Naive thymus-derived CD4-positive, alpha-beta T cell (primary cell): ENCODE measurements around the gene YJEFN3. TPM values are rescaled to one million over a fixed set of nuclear protein-coding genes. Genes with fewer than 3 reads are reported as not detected.
A peak's percentile ranks its signal among the peaks of the same experiment; 100 is the strongest.

Experiments
- ATAC-seq: fragments of 150-1000 bp; cut with Tn5 transposase; 2 replicates; pipeline ENCODE4 v1.10.0; 2021; ENCODE audit warnings: mild to moderate bottlenecking, moderate library complexity
- CTCF ChIA-PET: fragments of 350-600 bp; sonication (Branson Sonifier 250); formaldehyde crosslinking; loops from one replicate; lab custom pipeline; 2021; ENCODE audit warnings: antibody characterized with exemption; lab: Charles Lee
- POLR2A ChIA-PET: fragments of 350-600 bp; sonication (Branson Sonifier 250); formaldehyde crosslinking; loops from one replicate; lab custom pipeline; 2021; ENCODE audit warnings: antibody characterized with exemption, inconsistent platforms; lab: Charles Lee
- DNase-seq, 9 donors: peaks; one replicate each; pipeline versions ENCODE4 v3.0.0 to v3.0.0-alpha.2; 2020 to 2022; ENCODE audit warnings: mixed read lengths in 1 of 9
- H3K27ac ChIP-seq: one replicate; pipeline ENCODE4 v1.7.0; 2013; ENCODE audit warnings: mild to moderate bottlenecking, low read depth, low read length, moderate library complexity
- H3K27me3 ChIP-seq, 2 donors: one replicate each; pipeline ENCODE4 v1.7.0; 2013; ENCODE audit warnings: low read length in 2 of 2, mild to moderate bottlenecking in 2 of 2, moderate library complexity in 2 of 2; ENCODE audit not compliant: control insufficient read depth in 2 of 2, insufficient read depth in 2 of 2
- H3K36me3 ChIP-seq, 3 experiments: 1 replicate in 2 of 3; 2 replicates in 1 of 3; pipeline ENCODE4 v1.7.0; 2013; ENCODE audit warnings: low read length in 3 of 3, mild to moderate bottlenecking in 3 of 3, moderate library complexity in 1 of 3; ENCODE audit not compliant: insufficient read depth in 3 of 3, control insufficient read depth in 2 of 3
- H3K4me1 ChIP-seq, 2 donors: one replicate each; pipeline ENCODE4 v1.7.0; 2013; ENCODE audit warnings: low read length in 2 of 2, mild to moderate bottlenecking in 2 of 2, moderate library complexity in 1 of 2; ENCODE audit not compliant: control insufficient read depth in 2 of 2, insufficient read depth in 2 of 2
- H3K4me3 ChIP-seq: 2 replicates; pipeline ENCODE4 v1.7.0; 2013; ENCODE audit warnings: mild to moderate bottlenecking, low read length
- H3K9me3 ChIP-seq, 3 experiments: 1 replicate in 2 of 3; 2 replicates in 1 of 3; pipeline ENCODE4 v1.7.0; 2013; ENCODE audit warnings: low read length in 3 of 3; ENCODE audit not compliant: control insufficient read depth in 2 of 3
- H3K27ac Mint-ChIP-seq, 9 donors: one replicate each; pipeline ENCODE4 v1.8.0; 2020 to 2022; ENCODE audit warnings: mixed read lengths in 9 of 9, mild to moderate bottlenecking in 8 of 9, moderate library complexity in 5 of 9, inconsistent platforms in 2 of 9
- H3K27me3 Mint-ChIP-seq, 5 donors: one replicate each; pipeline ENCODE4 v1.8.0; 2021 to 2022; ENCODE audit warnings: mixed read lengths in 5 of 5, mild to moderate bottlenecking in 1 of 5
- H3K36me3 Mint-ChIP-seq, 5 donors: one replicate each; pipeline ENCODE4 v1.8.0; 2020 to 2022; ENCODE audit warnings: mixed read lengths in 5 of 5, mild to moderate bottlenecking in 3 of 5, inconsistent platforms in 1 of 5
- H3K4me1 Mint-ChIP-seq, 7 donors: one replicate each; pipeline ENCODE4 v1.8.0; 2020 to 2022; ENCODE audit warnings: mixed read lengths in 7 of 7, mild to moderate bottlenecking in 3 of 7, inconsistent platforms in 1 of 7
- H3K4me3 Mint-ChIP-seq, 10 donors: one replicate each; pipeline ENCODE4 v1.8.0; 2020 to 2022; ENCODE audit warnings: mild to moderate bottlenecking in 10 of 10, mixed read lengths in 10 of 10, moderate library complexity in 6 of 10, inconsistent platforms in 2 of 10
- H3K9me3 Mint-ChIP-seq, 11 donors: one replicate each; pipeline ENCODE4 v1.8.0; 2020 to 2022; ENCODE audit warnings: mixed read lengths in 11 of 11, mild to moderate bottlenecking in 4 of 11, inconsistent platforms in 1 of 11, moderate library complexity in 1 of 11
- intact Hi-C, 2 donors: fragments of 100-400 bp; cut with micrococcal nuclease; formaldehyde crosslinking; loops; one replicate each; pipeline ENCODE4 v1.15.1; 2023
- polyA plus RNA-seq, 2 donors: library from polyadenylated mRNA; unstranded; fragments of 300-500 nt; fragmentation: Illumina TruSeq; gene quantifications; one replicate each; pipeline ENCODE4 v1.2.3, GENCODE V29; 2021
- total RNA-seq, 6 experiments: library from RNA in 5 of 6; stranded (reverse) in 5 of 6; gene quantifications; 1 replicate in 5 of 6; 2 replicates in 1 of 6; pipeline ENCODE4 v1.2.3 and lab custom pipeline; 2021 to 2026

Gene YJEFN3
- total and polyA plus RNA-seq, 7 experiments from 2014 or later, result 0.68 to 18.2 (median 9.2) TPM; not detected in 1

DNA sequence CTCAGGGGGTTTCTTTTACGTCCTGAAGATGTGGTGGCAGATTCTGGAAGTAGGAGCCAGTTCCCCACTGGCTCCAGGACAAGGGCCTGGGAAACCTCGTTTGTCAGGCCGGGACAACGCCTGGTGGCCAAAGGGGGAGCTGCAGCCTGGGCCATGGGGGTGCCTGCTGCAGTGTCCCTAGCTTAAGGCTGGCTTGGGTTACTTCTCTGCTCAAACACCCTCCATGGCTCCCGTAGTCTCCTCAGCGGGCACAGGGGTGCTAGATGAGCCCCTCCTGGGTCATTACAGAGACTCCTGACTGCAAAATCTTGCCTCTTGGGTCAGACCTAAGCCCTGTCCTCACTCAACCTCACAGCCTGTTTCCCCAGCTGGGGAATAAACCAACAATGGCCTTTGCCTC is 24.1 kb downstream of the YJEFN3 start:
- no peak overlapping the region for H3K4me3 Mint-ChIP-seq
- Histone ChIP-seq H3K36me3 (no peaks in the 10 kb centered on the region), H3K27me3 (no peaks in the 10 kb centered on the region), H3K27ac (no peak overlapping the region), H3K4me3 (no peak overlapping the region), H3K4me1 (no peaks in the 10 kb centered on the region), H3K9me3 (no peaks in the 10 kb centered on the region)
- intact Hi-C loops, result loop anchor here in 1 of 2 donors (5.0 kb wide), 1 partner anchor 45 kb away; no protein-coding TSS in a partner anchor
- no peaks in the 10 kb centered on the region for H3K9me3 Mint-ChIP-seq
- CTCF ChIA-PET, result interaction anchor here (0.8 to 4.0 kb wide), 5 partner anchors 21 to 92 kb away, joined by 3 to 24 read pairs (median 5); no protein-coding TSS in a partner anchor
- H3K4me1 Mint-ChIP-seq, result peaks cover 0 to 8% (median 3%) of the 10 kb centered on the region in 7 donors
- DNase-seq, result no peak
- POLR2A ChIA-PET, result interaction anchor here (1.7 to 1.9 kb wide), 2 partner anchors 46 to 74 kb away, joined by 4 to 5 read pairs; no protein-coding TSS in a partner anchor
- H3K27ac Mint-ChIP-seq, result no peak overlapping the region
- H3K27me3 Mint-ChIP-seq, result no peaks in the 10 kb centered on the region
- peak; percentile 48 for ATAC-seq
- peaks cover 0 to 1% (median 0%) of the 10 kb centered on the region in 5 donors for H3K36me3 Mint-ChIP-seq

- H3K9me3 ChIP-seq, result no peaks in the 10 kb centered on the region
- Mint-ChIP-seq H3K4me3 (no peak overlapping the region), H3K27ac (no peak overlapping the region), H3K36me3 (peaks cover 0 to 6% (median 0%) of the 10 kb centered on the region in 5 donors), H3K27me3 (no peaks in the 10 kb centered on the region), H3K4me1 (peaks cover 2 to 9% (median 6%) of the 10 kb centered on the region in 7 donors), H3K9me3 (no peaks in the 10 kb centered on the region)
- H3K27me3 ChIP-seq, result no peaks in the 10 kb centered on the region
- DNase-seq, result no peak
- intact Hi-C loops, result loop anchor here (2.0 to 5.0 kb wide), 3 partner anchors 21 to 89 kb away; partner anchors contain the start of gene GMIP (in 1 of the 2)
- CTCF ChIA-PET, result interaction anchor here (0.6 to 4.0 kb wide), 8 partner anchors 15 to 66 kb away, joined by 3 to 24 read pairs (median 4); partner anchors contain the start of gene PBX4
- no peaks in the 10 kb centered on the region for H3K4me1 ChIP-seq
- no peak overlapping the region for H3K4me3 ChIP-seq
- no peaks in the 10 kb centered on the region for H3K36me3 ChIP-seq
- POLR2A ChIA-PET, result interaction anchor here (0.7 to 1.9 kb wide), 5 partner anchors 22 to 115 kb away, joined by 3 to 11 read pairs (median 5); partner anchors contain the start of genes LPAR2 and ZNF101
- ATAC-seq, result no peak
- H3K27ac ChIP-seq, result no peak overlapping the region
Measured at GRCh38 chr19:19553670-19554069, 25.0 kb downstream of the YJEFN3 start.

DNA sequence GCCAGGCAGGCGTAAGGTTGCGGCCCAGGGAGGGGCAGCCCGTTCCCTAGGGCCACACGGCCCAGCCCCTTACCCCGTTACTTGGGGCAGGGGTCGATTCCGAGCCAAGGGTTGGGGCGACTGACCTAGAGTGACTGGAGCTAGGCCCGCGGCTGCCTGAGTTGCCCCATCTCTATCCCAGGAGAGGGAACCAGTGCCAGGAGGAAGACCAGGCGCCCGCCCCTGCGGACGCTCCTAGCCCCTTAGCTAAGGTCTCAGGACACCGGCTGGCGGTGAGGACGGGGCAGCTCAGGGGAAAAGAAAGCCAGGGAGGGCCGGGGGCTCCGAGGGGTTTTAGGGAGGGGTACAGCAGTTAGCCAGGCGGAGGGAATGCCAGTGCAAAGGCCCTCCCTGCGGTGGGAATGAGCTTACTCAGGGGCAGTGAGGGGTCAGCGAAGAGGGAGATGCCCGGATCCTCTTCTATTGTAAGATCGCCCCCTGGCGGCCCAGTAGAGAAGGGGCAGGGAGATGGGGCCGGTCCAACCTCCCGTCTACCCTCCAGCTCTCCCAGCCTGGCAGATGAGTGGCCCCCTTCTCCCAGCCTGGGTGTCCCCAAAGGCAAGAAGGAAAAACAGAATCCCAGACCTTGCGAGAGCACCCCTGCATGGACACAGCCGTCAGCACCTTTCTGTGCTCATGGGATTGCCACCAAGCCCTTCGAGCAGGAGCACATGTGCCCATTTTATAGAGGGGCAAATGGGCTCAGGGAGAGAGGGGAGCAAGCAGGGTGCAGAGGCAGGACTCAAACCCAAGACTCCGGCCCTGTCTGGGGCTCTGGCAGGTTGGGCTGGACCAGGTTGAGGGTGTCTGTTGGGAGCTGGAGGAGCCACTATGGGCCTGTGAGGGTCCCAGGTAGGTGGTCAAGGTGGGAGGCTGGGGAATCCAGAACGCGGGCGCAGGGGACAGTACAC is 25.6 kb downstream of the YJEFN3 start:
- H3K27ac ChIP-seq, result no peak overlapping the region

DNA sequence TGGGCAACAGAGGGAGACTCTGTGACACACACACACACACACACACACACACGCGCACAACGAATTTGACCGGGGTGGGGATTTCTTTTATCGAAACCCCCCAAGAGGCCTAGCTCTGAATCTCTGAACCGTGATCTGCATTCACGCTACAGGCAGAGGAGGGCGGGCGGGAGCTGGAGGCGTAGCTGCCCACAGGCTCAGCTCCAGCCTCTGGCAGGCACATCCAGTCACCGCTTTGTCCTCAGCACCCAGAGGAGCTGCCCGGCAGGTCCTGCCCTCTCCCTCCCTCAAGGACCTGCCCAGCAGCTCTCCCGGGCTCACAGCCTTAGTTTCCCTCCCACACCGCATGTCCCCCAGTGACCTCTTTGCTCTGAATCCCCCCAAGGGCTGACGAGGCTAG is 29.3 kb downstream of the YJEFN3 start:
- ATAC-seq, result no peak
- H3K4me3 ChIP-seq, result no peak overlapping the region
- ChIA-PET POLR2A (interaction anchor here (0.7 to 4.7 kb wide), 4 partner anchors 17 to 106 kb away, joined by 3 to 22 read pairs (median 4); partner anchors contain the start of gene ATP13A1), CTCF (interaction anchor here (1.2 kb wide), 1 partner anchor 26 kb away, joined by 4 read pairs; no protein-coding TSS in a partner anchor)
- Mint-ChIP-seq H3K9me3 (no peaks in the 10 kb centered on the region), H3K4me3 (no peak overlapping the region), H3K4me1 (peaks cover 23 to 40% (median 28%) of the 10 kb centered on the region in 7 donors), H3K27ac (peak overlapping the region in 6 of 9 donors; percentile 30 to 89 (median 64)), H3K36me3 (peaks cover 0 to 27% (median 4%) of the 10 kb centered on the region in 5 donors), H3K27me3 (no peaks in the 10 kb centered on the region)
- no peak overlapping the region for H3K27ac ChIP-seq
- no peak for DNase-seq
- intact Hi-C loops, result no loop called here
- H3K36me3 ChIP-seq, result peaks cover 0 to 4% (median 0%) of the 10 kb centered on the region in 3 experiments
- H3K4me1 ChIP-seq, result peaks cover 0 to 18% of the 10 kb centered on the region in 2 donors
- no peaks in the 10 kb centered on the region for H3K27me3 ChIP-seq
- no peaks in the 10 kb centered on the region for H3K9me3 ChIP-seq

More for the DNA sequence above, 25.6 kb downstream of the YJEFN3 start:
- ATAC-seq (peak; percentile 67), DNase-seq (peak in 4 of 9 donors; percentile 37 to 73 (median 52))
- no peaks in the 10 kb centered on the region for H3K27me3 Mint-ChIP-seq
- H3K9me3 Mint-ChIP-seq, result no peaks in the 10 kb centered on the region
- POLR2A ChIA-PET, result interaction anchor here (0.7 to 4.7 kb wide), 10 partner anchors 23 to 311 kb away, joined by 3 to 22 read pairs (median 6); partner anchors contain the start of genes GMIP, LPAR2, ZNF101 and ZNF253
- H3K4me1 Mint-ChIP-seq, result peaks cover 7 to 16% (median 13%) of the 10 kb centered on the region in 7 donors
- CTCF ChIA-PET, result interaction anchor here (0.6 to 4.0 kb wide), 9 partner anchors 14 to 65 kb away, joined by 3 to 24 read pairs (median 4); partner anchors contain the start of gene PBX4
- no peak overlapping the region for H3K4me3 ChIP-seq
- H3K27me3 ChIP-seq, result no peaks in the 10 kb centered on the region
- intact Hi-C loops, result loop anchor here (2.0 to 5.0 kb wide), 3 partner anchors 22 to 88 kb away; partner anchors contain the start of gene GMIP (in 1 of the 2)
- peak overlapping the region in 2 of 9 donors; percentile 46 to 77 for H3K27ac Mint-ChIP-seq
- H3K9me3 ChIP-seq, result no peaks in the 10 kb centered on the region
- H3K4me3 Mint-ChIP-seq, result no peak overlapping the region
- H3K4me1 ChIP-seq, result peaks cover 0 to 6% of the 10 kb centered on the region in 2 donors
- H3K36me3 Mint-ChIP-seq, result peaks cover 0 to 10% (median 0%) of the 10 kb centered on the region in 5 donors
- H3K36me3 ChIP-seq, result no peaks in the 10 kb centered on the region

DNA sequence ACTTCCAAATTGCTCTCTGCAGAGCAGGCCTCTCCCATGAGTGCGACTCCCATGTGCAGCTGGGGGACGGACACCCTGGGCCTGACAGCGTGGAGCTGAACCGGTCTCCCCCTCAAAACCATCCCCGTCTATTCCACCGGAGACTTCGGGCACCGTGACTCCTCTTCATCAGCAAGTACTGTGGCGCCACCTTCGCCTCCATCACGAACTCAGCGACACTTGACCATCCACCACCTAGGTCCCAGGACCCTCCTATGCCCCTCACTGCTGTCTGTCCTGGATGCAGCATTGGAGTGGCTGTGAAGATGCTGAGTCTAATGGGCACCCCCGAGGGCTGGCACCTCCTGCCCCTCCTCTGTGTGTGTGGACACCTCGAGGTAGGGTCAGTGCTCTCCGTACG is 29.9 kb downstream of the YJEFN3 start:
- no peak overlapping the region for H3K4me3 ChIP-seq
- DNase-seq, result no peak
- Mint-ChIP-seq H3K4me1 (peaks cover 24 to 40% (median 29%) of the 10 kb centered on the region in 7 donors), H3K27ac (peak overlapping the region; percentile 35 to 89 (median 63)), H3K9me3 (no peaks in the 10 kb centered on the region), H3K36me3 (peaks cover 0 to 28% (median 4%) of the 10 kb centered on the region in 5 donors), H3K27me3 (no peaks in the 10 kb centered on the region), H3K4me3 (peak overlapping the region in 4 of 10 donors; percentile 20 to 67 (median 49))
- peaks cover 0 to 4% (median 0%) of the 10 kb centered on the region in 3 experiments for H3K36me3 ChIP-seq
- POLR2A ChIA-PET, result interaction anchor here (0.7 to 4.7 kb wide), 3 partner anchors 17 to 67 kb away, joined by 3 to 22 read pairs (median 4); no protein-coding TSS in a partner anchor
- CTCF ChIA-PET, result interaction anchor here (1.2 kb wide), 1 partner anchor 26 kb away, joined by 4 read pairs; no protein-coding TSS in a partner anchor
- ATAC-seq, result no peak
- no peak overlapping the region for H3K27ac ChIP-seq
- intact Hi-C loops, result no loop called here
- no peaks in the 10 kb centered on the region for H3K9me3 ChIP-seq
- peaks cover 0 to 18% of the 10 kb centered on the region in 2 donors for H3K4me1 ChIP-seq
- no peaks in the 10 kb centered on the region for H3K27me3 ChIP-seq
